HAP-1 (cell line): Measurements from ENCODE around the gene PITPNC1.
A peak's percentile ranks its signal among the peaks of the same experiment; 100 is the strongest.

ENCODE experiments used
- DNase-seq, 2 experiments: peaks; one replicate each; pipeline ENCODE4 v3.0.0-alpha.2; 2016 to 2020; ENCODE audit warnings: low spot score in 2 of 2
- H3K27me3 ChIP-seq: fragments of 250-450 bp; sonication (Bioruptor Pico); 2 replicates; pipeline ENCODE4 v1.5.1; 2020; ENCODE audit warnings: low read depth, mild to moderate bottlenecking, moderate library complexity
- H3K36me3 ChIP-seq: fragments of 250-450 bp; sonication (Bioruptor Pico); replicated peaks from 2 replicates; pipeline ENCODE4 v1.5.1; 2020; ENCODE audit warnings: mild to moderate bottlenecking
- H3K4me1 ChIP-seq: fragments of 250-450 bp; sonication (Bioruptor Pico); 2 replicates; pipeline ENCODE4 v1.5.1; 2020; ENCODE audit warnings: mild to moderate bottlenecking
- H3K4me3 ChIP-seq: fragments of 250-450 bp; sonication (Bioruptor Pico); 2 replicates; pipeline ENCODE4 v1.5.1; 2020; ENCODE audit warnings: mild to moderate bottlenecking, moderate library complexity
- H3K9me3 ChIP-seq: fragments of 250-450 bp; sonication (Bioruptor Pico); 2 replicates; pipeline ENCODE4 v1.5.1; 2020; ENCODE audit warnings: mild to moderate bottlenecking, moderate library complexity
- in situ Hi-C: fragments of 300-500 bp; cut with MboI; formaldehyde crosslinking; loops from 3 replicates; pipeline ENCODE4 v1.14.3; 2020; ENCODE audit warnings: low sequenced_read_pairs, inconsistent platforms, mixed read lengths

The PITPNC1 gene

DNA sequence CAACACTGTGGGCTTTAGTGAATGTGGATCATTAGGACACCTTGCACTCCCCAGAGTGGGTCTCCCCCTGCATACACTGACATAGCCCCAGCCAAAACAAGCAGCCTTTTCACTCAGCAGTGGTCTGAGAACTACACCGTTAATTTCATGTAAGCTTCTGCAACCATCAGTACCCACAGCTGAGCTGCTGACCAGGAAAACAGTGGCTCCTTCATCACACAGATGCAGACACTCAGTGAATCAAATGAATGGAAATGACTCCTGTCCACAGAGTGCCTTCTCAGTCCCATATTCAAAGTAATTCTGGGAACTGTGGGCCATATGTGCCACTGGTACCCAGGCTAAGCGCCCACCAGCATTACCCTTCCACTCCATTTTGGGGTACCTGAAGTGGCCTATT lies 301.3 kb downstream of the PITPNC1 start:
- no peaks in the 10 kb centered on the region for H3K27me3 ChIP-seq
- H3K36me3 ChIP-seq = no peaks in the 10 kb centered on the region
- no peak for DNase-seq
- no peaks in the 10 kb centered on the region for H3K4me1 ChIP-seq
- no peak overlapping the region for H3K4me3 ChIP-seq
- in situ Hi-C loops = no loop called here
- no peaks in the 10 kb centered on the region for H3K9me3 ChIP-seq

- Histone ChIP-seq H3K36me3 (no peaks in the 10 kb centered on the region), H3K9me3 (no peaks in the 10 kb centered on the region), H3K4me3 (no peak overlapping the region), H3K27me3 (no peaks in the 10 kb centered on the region), H3K4me1 (peaks cover under 1% of the 10 kb centered on the region)
- in situ Hi-C loops = no loop called here
- DNase-seq = no peak
Measured at GRCh38 chr17:67679225-67679624, 302.1 kb downstream of the PITPNC1 start.

DNA sequence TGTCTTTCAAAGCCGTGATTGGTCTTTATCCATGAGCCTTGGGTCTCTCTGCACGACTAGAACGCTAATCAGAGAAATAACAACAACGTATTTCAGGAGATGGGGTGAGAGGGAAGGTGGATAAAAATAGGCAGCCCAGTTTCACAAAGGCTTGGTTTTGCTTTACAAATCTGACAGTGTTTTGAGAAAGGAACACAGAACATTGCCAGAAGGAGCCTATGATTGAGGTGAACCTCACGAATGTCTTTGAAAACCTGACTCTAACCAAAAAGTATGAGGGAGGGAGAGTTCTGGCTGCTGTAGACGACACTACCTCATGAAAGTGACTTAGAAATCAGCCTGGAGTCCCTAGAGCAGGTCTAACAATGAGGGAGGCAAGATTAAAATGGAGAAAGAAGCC lies 302.6 kb downstream of the PITPNC1 start:
- in situ Hi-C loops = no loop called here
- no peak overlapping the region for H3K4me3 ChIP-seq
- H3K4me1 ChIP-seq = peaks cover 6% of the 10 kb centered on the region
- DNase-seq = no peak
- H3K9me3 ChIP-seq = no peaks in the 10 kb centered on the region
- H3K36me3 ChIP-seq = no peaks in the 10 kb centered on the region
- no peaks in the 10 kb centered on the region for H3K27me3 ChIP-seq

GRCh38 chr17:67680445-67681224 lies 303.6 kb downstream of the PITPNC1 start:
- in situ Hi-C loops = no loop called here
- H3K4me1 ChIP-seq = peaks cover 11% of the 10 kb centered on the region
- DNase-seq = no peak
- H3K4me3 ChIP-seq = no peak overlapping the region
- no peaks in the 10 kb centered on the region for H3K9me3 ChIP-seq
- no peaks in the 10 kb centered on the region for H3K36me3 ChIP-seq
- no peaks in the 10 kb centered on the region for H3K27me3 ChIP-seq

- H3K9me3 ChIP-seq = no peaks in the 10 kb centered on the region
- no peaks in the 10 kb centered on the region for H3K36me3 ChIP-seq
- no peak overlapping the region for H3K4me3 ChIP-seq
- in situ Hi-C loops = no loop called here
- H3K4me1 ChIP-seq = peaks cover 12% of the 10 kb centered on the region
- DNase-seq = no peak
- H3K27me3 ChIP-seq = no peaks in the 10 kb centered on the region
Measured at GRCh38 chr17:67682196-67682595, 305.1 kb downstream of the PITPNC1 start.

- Histone ChIP-seq H3K27me3 (no peaks in the 10 kb centered on the region), H3K4me3 (no peak overlapping the region), H3K36me3 (no peaks in the 10 kb centered on the region), H3K4me1 (peaks cover 22% of the 10 kb centered on the region), H3K9me3 (no peaks in the 10 kb centered on the region)
- in situ Hi-C loops = no loop called here
- no peak for DNase-seq
Measured at GRCh38 chr17:67685351-67685750, 308.3 kb downstream of the PITPNC1 start.

DNA sequence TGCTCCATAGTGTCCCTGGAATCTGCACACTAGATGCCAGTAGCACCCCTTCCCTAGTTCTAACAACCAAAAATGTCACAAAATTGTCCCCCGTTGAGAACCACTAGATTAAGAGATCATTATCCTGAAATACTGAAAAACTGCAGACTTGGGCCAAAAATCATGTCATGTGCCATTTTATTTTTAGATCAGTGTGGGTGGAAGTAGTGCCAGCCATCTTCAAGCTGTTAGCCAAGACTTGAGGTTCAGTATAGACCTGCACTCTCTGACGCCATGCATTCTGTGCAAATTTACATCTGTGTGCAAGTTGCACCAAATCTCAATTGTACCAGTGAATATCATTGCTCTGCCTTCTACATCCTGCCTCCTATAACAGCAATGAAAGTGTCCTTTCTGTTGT lies 309.2 kb downstream of the PITPNC1 start:
- in situ Hi-C loops = no loop called here
- no peak overlapping the region for H3K4me3 ChIP-seq
- H3K36me3 ChIP-seq = no peaks in the 10 kb centered on the region
- H3K27me3 ChIP-seq = no peaks in the 10 kb centered on the region
- peaks cover 22% of the 10 kb centered on the region for H3K4me1 ChIP-seq
- DNase-seq = no peak
- no peaks in the 10 kb centered on the region for H3K9me3 ChIP-seq

GRCh38 chr17:67687511-67687910 lies 310.4 kb downstream of the PITPNC1 start:
- Histone ChIP-seq H3K4me3 (no peak overlapping the region), H3K9me3 (no peaks in the 10 kb centered on the region), H3K36me3 (no peaks in the 10 kb centered on the region), H3K27me3 (no peaks in the 10 kb centered on the region), H3K4me1 (peaks cover 22% of the 10 kb centered on the region)
- DNase-seq = no peak
- in situ Hi-C loops = no loop called here

GRCh38 chr17:67689534-67690177 lies 312.6 kb downstream of the PITPNC1 start:
- Histone ChIP-seq H3K36me3 (no peaks in the 10 kb centered on the region), H3K4me3 (no peak overlapping the region), H3K27me3 (no peaks in the 10 kb centered on the region), H3K9me3 (no peaks in the 10 kb centered on the region), H3K4me1 (peaks cover 17% of the 10 kb centered on the region)
- in situ Hi-C loops = no loop called here
- peak; percentile 72 to 76 for DNase-seq

DNA sequence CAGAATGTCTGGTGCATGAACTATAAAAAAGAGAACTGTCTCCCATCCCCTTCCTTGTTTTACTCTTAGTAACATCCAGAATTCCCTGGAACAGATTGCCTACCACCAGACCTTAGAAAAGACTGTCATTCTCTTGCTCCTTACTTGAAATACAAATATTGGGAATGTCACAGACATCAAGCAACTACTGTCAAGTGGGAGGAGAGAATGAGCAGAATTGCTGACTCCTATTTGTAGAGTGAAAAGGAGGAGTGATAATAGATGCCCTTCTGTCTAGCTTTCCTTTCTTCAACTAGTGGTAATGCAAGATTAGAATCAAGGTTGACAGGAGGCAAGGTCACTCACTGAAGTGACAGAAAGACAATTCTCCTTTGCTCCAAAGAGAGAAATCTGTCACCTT lies 316.7 kb downstream of the PITPNC1 start:
- no peaks in the 10 kb centered on the region for H3K36me3 ChIP-seq
- no peak for DNase-seq
- H3K4me1 ChIP-seq = peaks cover 24% of the 10 kb centered on the region
- H3K27me3 ChIP-seq = no peaks in the 10 kb centered on the region
- H3K4me3 ChIP-seq = no peak overlapping the region
- H3K9me3 ChIP-seq = no peaks in the 10 kb centered on the region
- in situ Hi-C loops = no loop called here

DNA sequence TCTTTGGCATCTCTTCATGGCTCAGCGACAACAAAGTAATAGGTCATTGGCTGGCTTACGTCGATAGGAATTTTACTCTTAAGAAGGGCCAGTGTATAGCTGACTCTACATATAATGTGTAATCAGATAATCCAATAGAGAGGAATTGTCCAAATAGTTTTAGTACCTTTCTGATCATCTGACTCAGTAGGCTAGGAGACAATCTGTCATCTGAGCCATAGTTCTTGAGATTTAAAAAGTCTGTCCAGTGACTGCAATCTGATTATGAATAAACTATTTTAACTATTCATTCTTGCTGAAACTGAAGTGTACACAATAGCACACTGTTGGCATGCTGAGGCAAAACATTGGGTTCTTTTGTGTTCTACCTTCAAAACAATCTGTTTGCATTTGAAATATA lies 319.3 kb downstream of the PITPNC1 start:
- in situ Hi-C loops = loop anchor here (5.0 kb wide), 1 partner anchor 319 kb away; the partner anchor contains the start of gene PITPNC1
- DNase-seq = peak in 1 of 2 experiments; percentile 92
- Histone ChIP-seq H3K9me3 (no peaks in the 10 kb centered on the region), H3K36me3 (no peaks in the 10 kb centered on the region), H3K4me1 (peaks cover 30% of the 10 kb centered on the region), H3K27me3 (no peaks in the 10 kb centered on the region), H3K4me3 (no peak overlapping the region)

GRCh38 chr17:67696853-67697498 lies 319.9 kb downstream of the PITPNC1 start:
- DNase-seq = no peak
- no peak overlapping the region for H3K4me3 ChIP-seq
- no peaks in the 10 kb centered on the region for H3K27me3 ChIP-seq
- no peaks in the 10 kb centered on the region for H3K36me3 ChIP-seq
- H3K4me1 ChIP-seq = peaks cover 31% of the 10 kb centered on the region
- no peaks in the 10 kb centered on the region for H3K9me3 ChIP-seq
- in situ Hi-C loops = loop anchor here (5.0 kb wide), 1 partner anchor 320 kb away; the partner anchor contains the start of gene PITPNC1

DNA sequence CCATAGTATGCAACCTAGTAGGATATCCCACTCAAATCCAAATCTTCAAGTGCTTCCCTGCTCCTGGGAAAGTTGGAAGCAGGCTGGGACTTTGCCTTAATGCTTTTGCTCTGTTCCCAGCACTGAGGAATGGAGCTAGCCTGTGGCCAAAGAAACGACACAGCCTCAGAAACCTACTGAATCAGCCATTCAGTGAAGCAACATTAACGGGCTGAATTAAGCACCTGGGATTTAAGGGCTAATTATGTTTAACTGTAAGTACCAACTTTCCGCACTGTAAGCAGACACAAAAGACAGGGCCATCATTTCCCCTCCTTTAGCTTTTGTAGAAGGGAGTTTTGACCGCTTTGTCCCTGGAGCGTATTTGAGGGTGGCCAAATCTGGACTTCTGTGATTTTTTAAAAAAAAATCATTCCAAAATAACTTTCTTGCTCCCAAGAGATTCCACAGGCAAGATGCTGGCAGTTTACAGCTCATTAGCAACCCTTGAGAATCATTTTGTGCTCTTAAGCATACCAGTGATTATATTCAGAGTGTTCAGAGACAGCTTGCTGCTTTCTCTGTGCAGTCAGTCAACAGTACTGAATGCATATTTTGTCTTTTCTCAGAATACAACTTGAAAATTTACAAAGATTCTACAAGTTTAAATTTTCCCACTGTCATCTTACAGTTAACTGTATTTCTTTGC lies 323.1 kb downstream of the PITPNC1 start:
- no peak overlapping the region for H3K4me3 ChIP-seq
- in situ Hi-C loops = no loop called here
- no peaks in the 10 kb centered on the region for H3K27me3 ChIP-seq
- H3K4me1 ChIP-seq = peaks cover 31% of the 10 kb centered on the region
- H3K36me3 ChIP-seq = no peaks in the 10 kb centered on the region
- H3K9me3 ChIP-seq = no peaks in the 10 kb centered on the region
- DNase-seq = peak in 1 of 2 experiments; percentile 17
